ENCODE results near the gene SIM2.

Gene SIM2

GRCh38 chr21:36716836-36717235, 17.9 kb downstream of the SIM2 start:
- DNase-seq (ENCODE audit: low read depth in 3 of 3), result no peak

DNA sequence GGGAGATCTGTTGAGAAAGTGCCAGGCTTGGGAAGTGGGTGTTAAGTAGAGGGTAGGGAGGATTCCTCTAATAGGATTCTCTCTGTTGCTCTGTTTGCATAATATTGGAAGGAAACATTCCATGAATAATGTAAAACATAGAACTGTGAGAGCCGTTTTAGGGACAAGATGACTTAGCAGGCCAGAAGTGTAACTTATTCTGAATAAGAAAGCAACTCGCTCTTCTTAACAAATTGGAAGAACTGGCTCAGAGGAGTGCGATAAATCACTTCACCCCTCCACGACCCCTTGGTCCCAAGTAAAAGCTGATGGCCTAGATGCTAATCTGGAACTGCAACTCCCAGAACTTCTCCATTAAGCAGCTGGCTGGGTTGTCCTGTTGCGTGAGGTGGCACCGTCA, 19.1 kb downstream of the SIM2 start:
- no peak for DNase-seq (ENCODE audit: low read depth in 3 of 3)

- no peak for DNase-seq (ENCODE audit: low read depth in 3 of 3)
These were observed 20.1 kb downstream of the SIM2 start for GRCh38 chr21:36718951-36719501.

- no peak for DNase-seq (ENCODE audit: low read depth in 3 of 3)
These were observed 20.7 kb downstream of the SIM2 start for GRCh38 chr21:36719614-36720013.

DNA sequence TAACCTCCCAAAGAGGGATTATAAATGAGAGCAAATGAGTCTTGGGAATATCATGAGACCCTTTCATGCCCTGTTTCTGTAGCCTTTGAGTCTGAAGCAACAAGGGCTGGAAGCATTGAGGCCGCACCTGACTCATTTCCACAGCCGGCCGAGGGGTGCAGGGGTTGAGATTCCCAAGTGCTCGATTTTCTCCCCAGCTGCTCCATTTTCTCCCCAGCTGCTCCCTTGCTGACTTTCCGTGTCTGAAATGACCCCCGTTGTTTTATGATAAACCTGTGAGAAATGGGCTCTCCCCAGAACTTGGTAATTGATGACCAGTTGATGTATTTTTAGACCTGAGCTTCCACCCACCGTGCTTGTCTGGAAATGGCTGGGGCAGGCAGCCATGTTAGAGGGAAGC, 22.9 kb downstream of the SIM2 start:
- DNase-seq (ENCODE audit: low read depth in 3 of 3), result no peak

- DNase-seq (ENCODE audit: low read depth in 3 of 3), result no peak
These were observed 23.8 kb downstream of the SIM2 start for GRCh38 chr21:36722370-36723368.

GRCh38 chr21:36723371-36723881, 24.5 kb downstream of the SIM2 start:
- DNase-seq (ENCODE audit: low read depth in 3 of 3), result no peak

DNA sequence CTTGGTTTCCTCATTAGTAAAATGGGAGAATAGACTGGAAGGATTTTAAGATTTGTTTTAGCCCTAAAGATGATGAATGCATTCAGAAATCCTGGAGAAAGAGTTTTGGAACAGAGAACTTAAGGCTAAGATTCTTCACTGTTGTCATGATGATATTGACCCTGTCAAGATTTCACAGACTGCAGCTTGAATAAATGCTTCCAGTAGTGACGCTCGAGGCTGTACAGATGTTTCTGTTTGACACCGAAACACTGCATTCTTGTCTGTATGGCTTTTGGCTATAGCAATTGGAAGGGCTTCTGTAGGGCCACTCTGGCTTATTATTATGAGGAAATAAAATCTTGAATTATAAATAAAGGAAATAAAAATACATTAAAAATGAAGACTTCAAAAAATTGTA, 25.7 kb downstream of the SIM2 start:
- no peak for DNase-seq (ENCODE audit: low read depth in 3 of 3)

GRCh38 chr21:36725793-36726386, 27.0 kb downstream of the SIM2 start:
- no peak for DNase-seq (ENCODE audit: low read depth in 3 of 3)

GRCh38 chr21:36727866-36728265, 29.0 kb downstream of the SIM2 start:
- no peak for DNase-seq (ENCODE audit: low read depth in 3 of 3)

- no peak for DNase-seq (ENCODE audit: low read depth in 3 of 3)
These were observed 29.6 kb downstream of the SIM2 start for GRCh38 chr21:36728371-36729111.

DNA sequence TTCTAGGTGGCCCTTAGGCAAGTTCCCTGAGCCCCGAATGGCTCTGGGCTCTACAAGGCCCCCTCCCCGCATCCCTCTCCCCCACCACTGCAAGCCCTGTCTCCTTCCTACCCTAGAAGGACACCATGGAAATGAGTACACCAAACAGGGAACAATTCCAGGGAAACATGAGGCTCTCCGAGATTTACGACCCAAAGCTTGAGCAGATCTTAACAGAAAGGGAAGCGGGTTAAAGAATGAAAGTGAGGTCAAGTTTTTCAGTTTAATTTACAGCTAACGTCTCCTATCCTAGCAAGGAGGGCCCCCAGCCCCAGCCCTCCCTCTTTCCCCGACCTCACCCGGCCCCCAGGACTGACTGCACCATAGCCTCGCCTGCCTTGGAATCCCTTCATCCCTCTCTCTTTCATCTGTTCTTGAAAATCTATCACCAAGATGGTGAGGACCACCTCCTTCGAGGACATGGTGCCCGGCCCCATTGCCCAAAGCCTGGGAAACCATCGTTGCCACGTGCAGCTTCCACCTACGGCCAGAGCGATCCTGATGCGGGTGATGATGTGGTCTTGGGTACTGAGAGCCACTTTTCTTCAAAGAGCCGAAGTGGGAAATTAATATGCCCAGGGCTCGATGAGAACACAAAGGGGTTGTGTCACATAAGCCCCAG, 30.5 kb downstream of the SIM2 start:
- DNase-seq (ENCODE audit: low read depth in 3 of 3), result no peak

DNA sequence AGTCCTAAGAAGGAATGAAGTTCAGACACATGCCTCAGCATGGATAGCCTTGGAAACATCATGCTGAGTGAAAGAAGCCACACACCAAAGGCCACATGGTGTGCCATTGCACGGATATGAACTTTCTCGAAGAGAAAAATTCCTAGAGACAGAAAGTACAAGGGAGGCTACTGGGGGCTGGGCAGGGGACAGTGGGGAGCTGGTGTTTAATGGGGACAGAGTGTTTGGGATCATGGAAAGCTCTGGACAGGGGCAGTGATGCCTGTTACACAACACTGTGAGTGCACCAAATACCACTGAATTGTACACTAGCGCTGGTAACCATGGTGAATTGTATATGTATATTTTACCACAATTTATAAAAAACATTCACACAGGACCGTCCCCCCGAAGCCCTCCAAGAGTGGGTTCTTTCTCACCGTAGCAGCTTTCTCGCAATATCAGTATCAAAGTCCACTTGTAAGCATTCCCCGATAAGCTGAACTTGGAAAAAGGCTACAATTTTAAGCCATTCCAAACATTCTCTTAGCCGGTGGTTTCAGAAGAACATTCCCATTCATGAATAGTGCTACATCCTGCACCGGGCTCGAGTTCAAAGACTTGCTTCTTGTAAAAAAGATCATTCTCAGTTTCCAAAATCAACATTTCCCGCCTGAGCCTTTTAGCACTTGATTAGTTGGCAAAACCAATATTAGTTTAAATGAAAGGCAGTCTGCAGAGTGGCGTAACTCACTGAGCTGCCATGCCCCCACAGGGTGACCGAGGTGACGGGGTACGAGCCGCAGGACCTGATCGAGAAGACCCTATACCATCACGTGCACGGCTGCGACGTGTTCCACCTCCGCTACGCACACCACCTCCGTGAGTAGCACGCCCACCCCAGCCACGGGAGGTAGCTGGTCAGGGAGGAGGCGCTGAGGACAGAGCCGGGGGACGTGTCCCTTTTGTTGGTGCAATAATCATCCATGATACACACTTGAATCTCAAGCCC, 31.7 kb downstream of the SIM2 start:
- no peak for DNase-seq (ENCODE audit: low read depth in 3 of 3)

DNA sequence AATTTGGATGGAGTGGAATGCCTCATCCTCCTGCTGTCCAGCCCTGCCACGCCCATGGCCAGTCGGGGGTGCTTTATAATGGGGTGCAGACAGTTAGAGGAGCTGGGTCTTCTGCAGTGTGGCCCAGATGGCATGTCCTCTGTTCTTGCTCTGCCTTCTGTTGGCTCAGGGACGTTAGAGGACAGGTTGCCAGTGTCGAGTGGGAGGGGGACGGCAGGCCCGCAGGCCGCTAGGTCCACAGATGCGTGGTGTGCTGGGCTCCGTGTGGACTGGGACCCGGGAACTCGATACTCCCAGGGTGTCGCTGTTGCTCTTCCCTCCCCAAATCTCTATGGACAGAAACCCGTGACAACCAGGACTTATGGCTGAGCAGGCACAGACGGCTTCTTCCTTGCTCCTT, 33.3 kb downstream of the SIM2 start:
- DNase-seq (ENCODE audit: low read depth in 3 of 3), result no peak

GRCh38 chr21:36732761-36733160, 33.8 kb downstream of the SIM2 start:
- DNase-seq (ENCODE audit: low read depth in 3 of 3), result no peak

GRCh38 chr21:36733857-36734256, 34.9 kb downstream of the SIM2 start:
- DNase-seq (ENCODE audit: low read depth in 3 of 3), result no peak

DNA sequence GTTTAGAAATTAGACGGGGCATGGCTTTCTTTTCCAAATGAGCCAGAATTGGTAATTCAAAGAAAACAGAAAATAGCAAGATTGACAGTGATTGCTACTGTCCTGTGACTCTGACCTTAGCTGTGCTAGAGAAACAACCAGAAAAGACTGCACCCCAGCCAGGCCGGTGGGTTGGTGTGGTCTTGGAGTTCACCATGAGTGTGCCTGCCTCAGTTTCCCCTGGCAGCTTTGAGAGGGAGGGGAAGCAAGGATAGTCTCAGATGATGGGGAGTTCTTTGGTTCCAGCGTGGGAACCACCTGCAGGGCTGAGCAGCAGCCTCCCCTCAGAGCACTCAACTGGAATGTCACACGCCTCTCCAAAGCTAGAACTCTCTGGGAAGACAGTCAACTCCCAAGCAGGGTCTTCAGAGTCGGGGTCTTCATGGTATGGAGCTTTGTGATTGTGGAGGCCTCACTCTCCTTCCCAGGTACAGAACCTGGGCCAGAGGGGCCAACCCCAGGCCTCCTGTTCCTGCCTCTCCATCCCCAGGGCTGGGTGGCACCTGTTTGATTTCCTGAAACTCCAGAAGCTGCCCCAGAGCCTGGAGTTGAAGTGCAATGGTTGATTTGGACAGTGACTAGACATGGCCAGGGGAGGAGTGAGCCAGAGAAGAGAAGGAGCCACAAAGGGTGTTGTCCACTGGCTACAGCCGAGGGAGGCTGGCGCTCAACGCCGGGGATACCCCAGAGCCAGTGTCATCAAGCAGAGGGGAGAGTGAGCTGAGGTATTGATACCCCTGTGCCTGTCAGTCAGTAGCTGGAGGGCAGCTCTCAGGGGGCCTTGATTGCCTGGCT, 35.7 kb downstream of the SIM2 start:
- no peak for DNase-seq (ENCODE audit: low read depth in 3 of 3)

DNA sequence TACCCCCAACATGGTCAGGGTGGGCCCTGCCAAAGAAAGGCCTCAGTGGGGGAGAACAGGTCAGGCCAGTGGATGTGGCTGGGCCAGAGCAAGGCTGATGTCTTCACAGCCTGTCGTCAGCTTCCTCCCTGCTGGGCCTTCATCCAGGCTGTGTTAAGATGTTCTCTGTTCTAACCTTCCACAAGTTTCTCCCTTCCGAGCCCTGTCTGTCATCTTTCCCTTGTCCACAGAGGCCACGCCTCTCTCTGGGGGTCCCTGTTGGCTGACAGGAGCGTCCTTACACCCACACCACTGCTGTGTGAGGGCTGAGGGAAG, 36.2 kb downstream of the SIM2 start:
- DNase-seq (ENCODE audit: low read depth in 3 of 3), result no peak

GRCh38 chr21:36735724-36736320, 36.9 kb downstream of the SIM2 start:
- no peak for DNase-seq (ENCODE audit: low read depth in 3 of 3)
